CD14-positive monocyte (primary cell): ENCODE data around the gene FBXO11. TPM values are rescaled to one million over a fixed set of nuclear protein-coding genes. Genes with fewer than 3 reads are reported as not detected.

Source experiments
- DNase-seq, 3 donors: peaks; one replicate each; pipeline ENCODE4 v3.0.0-alpha.2; 2011 to 2022
- H2AFZ ChIP-seq: 2 replicates; pipeline ENCODE4 v1.6.0; 2012; ENCODE audit warnings: mild to moderate bottlenecking, low read depth, low read length, inconsistent platforms; ENCODE audit not compliant: insufficient read depth, poor library complexity, severe bottlenecking
- H3K27ac ChIP-seq, 2 donors: 1 replicate in 1 of 2; 2 replicates in 1 of 2; pipeline ENCODE4 v1.5.1; 2012 to 2013; ENCODE audit warnings: low read length in 2 of 2, control low read depth in 1 of 2, inconsistent platforms in 1 of 2, low read depth in 1 of 2, mild to moderate bottlenecking in 1 of 2
- H3K27me3 ChIP-seq, 2 donors: one replicate each; pipeline versions ENCODE4 v1.6.0 to v1.6.1; 2011 to 2013; ENCODE audit warnings: low read length in 2 of 2; ENCODE audit not compliant: control insufficient read depth in 2 of 2, insufficient read depth in 2 of 2
- H3K36me3 ChIP-seq, 2 donors: replicated peaks in 1 of 2; 1 replicate in 1 of 2; 2 replicates in 1 of 2; pipeline versions ENCODE4 v1.5.1 to v1.6.1; 2012 to 2013; ENCODE audit warnings: low read length in 2 of 2, control low read depth in 1 of 2, inconsistent platforms in 1 of 2, mild to moderate bottlenecking in 1 of 2; ENCODE audit not compliant: insufficient read depth in 2 of 2, control insufficient read depth in 1 of 2
- H3K4me1 ChIP-seq, 2 donors: 1 replicate in 1 of 2; 2 replicates in 1 of 2; pipeline versions ENCODE4 v1.5.1 to v1.6.1; 2012 to 2013; ENCODE audit warnings: low read length in 2 of 2, control low read depth in 1 of 2, inconsistent platforms in 1 of 2, mild to moderate bottlenecking in 1 of 2, moderate library complexity in 1 of 2; ENCODE audit not compliant: insufficient read depth in 2 of 2, control insufficient read depth in 1 of 2
- H3K4me2 ChIP-seq: replicated peaks from 2 replicates; pipeline ENCODE3; 2012; ENCODE audit warnings: low read length, moderate library complexity, mild to moderate bottlenecking; ENCODE audit not compliant: poor library complexity, severe bottlenecking; ENCODE audit errors: extremely low read depth
- H3K4me3 ChIP-seq, 3 experiments: fragments of 200-600 bp in 1 of 3; sonication (generic) in 1 of 3; replicated peaks in 1 of 3; 1 replicate in 2 of 3; 2 replicates in 1 of 3; pipeline ENCODE4 v1.5.1; 2011 to 2013; ENCODE audit warnings: low read length in 3 of 3, mild to moderate bottlenecking in 3 of 3, control low read depth in 2 of 3, low read depth in 2 of 3, inconsistent platforms in 1 of 3, moderate library complexity in 1 of 3
- H3K79me2 ChIP-seq: 2 replicates; pipeline ENCODE4 v1.6.0; 2012; ENCODE audit warnings: mild to moderate bottlenecking, control low read depth, inconsistent platforms, low read length, moderate library complexity; ENCODE audit not compliant: insufficient read depth
- H3K9ac ChIP-seq: 2 replicates; pipeline ENCODE4 v1.6.0; 2017; ENCODE audit warnings: low read length, mild to moderate bottlenecking; ENCODE audit not compliant: insufficient read depth, poor library complexity, severe bottlenecking
- H3K9me3 ChIP-seq, 2 donors: replicated peaks in 1 of 2; 1 replicate in 1 of 2; 2 replicates in 1 of 2; pipeline versions ENCODE4 v1.5.1 to v1.6.1; 2012 to 2013; ENCODE audit warnings: low read length in 2 of 2, control low read depth in 1 of 2; ENCODE audit not compliant: control insufficient read depth in 1 of 2, insufficient read depth in 1 of 2
- H4K20me1 ChIP-seq: 2 replicates; pipeline ENCODE4 v1.6.0; 2012; ENCODE audit warnings: mild to moderate bottlenecking, low read length, control low read depth, moderate library complexity; ENCODE audit not compliant: insufficient read depth
- H3K27ac Mint-ChIP-seq, 7 donors: one replicate each; pipeline ENCODE4 v1.8.0; 2020; ENCODE audit warnings: mild to moderate bottlenecking in 7 of 7, mixed read lengths in 7 of 7, moderate library complexity in 6 of 7, inconsistent platforms in 2 of 7
- H3K27me3 Mint-ChIP-seq, 3 donors: one replicate each; pipeline ENCODE4 v1.8.0; 2021 to 2022; ENCODE audit warnings: low read depth in 3 of 3, mild to moderate bottlenecking in 3 of 3, mixed read lengths in 3 of 3, moderate library complexity in 3 of 3, inconsistent platforms in 1 of 3
- H3K36me3 Mint-ChIP-seq, 2 donors: one replicate each; pipeline ENCODE4 v1.8.0; 2020; ENCODE audit warnings: mixed read lengths in 2 of 2, inconsistent platforms in 1 of 2, mild to moderate bottlenecking in 1 of 2
- H3K4me1 Mint-ChIP-seq: one replicate; pipeline ENCODE4 v1.8.0; 2020; ENCODE audit warnings: mild to moderate bottlenecking, mixed read lengths
- H3K4me3 Mint-ChIP-seq, 2 donors: one replicate each; pipeline ENCODE4 v1.8.0; 2020; ENCODE audit warnings: mild to moderate bottlenecking in 2 of 2, mixed read lengths in 2 of 2, moderate library complexity in 1 of 2
- H3K9me3 Mint-ChIP-seq, 7 donors: one replicate each; pipeline ENCODE4 v1.8.0; 2020 to 2022; ENCODE audit warnings: mixed read lengths in 7 of 7, mild to moderate bottlenecking in 6 of 7, moderate library complexity in 6 of 7, inconsistent platforms in 2 of 7
- CTCF ChIP-seq: fragments of 200-600 bp; IDR thresholded peaks from one replicate; pipeline ENCODE4 v1.8.0; 2022; ENCODE audit warnings: antibody characterized with exemption, mild to moderate bottlenecking
- WGBS: methylation state at CpG from one replicate; pipeline ENCODE4 v1.1.5; 2013; ENCODE audit warnings: missing lambda C conversion rate; ENCODE audit not compliant: insufficient coverage; 5-methylcytosine and 5-hydroxymethylcytosine counted together
- intact Hi-C, 2 donors: fragments of 100-400 bp; cut with micrococcal nuclease; formaldehyde crosslinking; loops; one replicate each; pipeline versions ENCODE4 v1.15.0 to v1.15.1; 2023
- polyA plus RNA-seq, 3 donors: library from polyadenylated mRNA; depleted of rRNA in 1 of 3; unstranded in 2 of 3; stranded (reverse) in 1 of 3; fragments of 300-500 nt in 2 of 3; fragments of >200 nt in 1 of 3; fragmentation: Illumina TruSeq in 2 of 3; gene quantifications; 1 replicate in 2 of 3; 2 replicates in 1 of 3; pipeline ENCODE4 v1.2.3, GENCODE V29; 2012 to 2021

The FBXO11 gene
- polyA plus RNA-seq, 3 donors, result 2.2 to 51.3 (median 4.6) TPM

DNA sequence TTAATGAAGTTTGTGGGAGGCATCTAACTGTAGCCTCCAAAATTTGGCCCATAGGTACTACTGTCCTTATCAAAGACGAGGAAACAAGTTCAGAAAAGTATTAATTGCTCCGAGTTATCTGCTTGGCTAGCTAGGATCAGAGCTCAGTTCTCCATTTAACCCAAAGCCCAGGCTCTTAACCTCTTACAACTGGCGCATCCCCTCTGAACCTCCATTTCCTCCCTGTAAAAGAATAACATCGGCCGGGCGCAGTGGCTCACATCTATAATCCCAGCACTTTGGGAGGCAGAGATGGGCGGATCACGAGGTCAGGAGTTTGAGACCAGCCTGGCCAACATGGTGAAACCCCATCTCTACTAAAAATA, 126.9 kb downstream of the FBXO11 start:
- H3K27ac Mint-ChIP-seq, result no peak overlapping the region
- H3K4me1 Mint-ChIP-seq, result peaks cover 12% of the 10 kb centered on the region
- H3K27ac ChIP-seq, result no peak overlapping the region
- H3K4me3 ChIP-seq, result no peak overlapping the region
- no peaks in the 10 kb centered on the region for H3K36me3 Mint-ChIP-seq
- no peak overlapping the region for H3K4me2 ChIP-seq
- intact Hi-C loops, result no loop called here
- H3K4me1 ChIP-seq, result peaks cover 12 to 15% of the 10 kb centered on the region in 2 donors
- no peak for TF ChIP-seq CTCF
- DNase-seq, result no peak
- peaks cover 5% of the 10 kb centered on the region for H3K79me2 ChIP-seq
- no peaks in the 10 kb centered on the region for H3K9me3 ChIP-seq
- peaks cover 5% of the 10 kb centered on the region for H4K20me1 ChIP-seq
- peaks cover 0 to 7% (median 0%) of the 10 kb centered on the region in 3 donors for H3K27me3 Mint-ChIP-seq
- H3K36me3 ChIP-seq, result no peaks in the 10 kb centered on the region
- H3K27me3 ChIP-seq, result no peaks in the 10 kb centered on the region
- no peak overlapping the region for H3K4me3 Mint-ChIP-seq
- H3K9me3 Mint-ChIP-seq, result no peaks in the 10 kb centered on the region
- H3K9ac ChIP-seq, result no peak overlapping the region
- 83% methylated on average over 6 of the region's 8 CpGs for WGBS
- H2AFZ ChIP-seq, result no peak overlapping the region

- Mint-ChIP-seq H3K27me3 (peaks cover 0 to 7% (median 0%) of the 10 kb centered on the region in 3 donors), H3K9me3 (no peaks in the 10 kb centered on the region), H3K4me3 (no peak overlapping the region), H3K27ac (no peak overlapping the region), H3K4me1 (peaks cover 8% of the 10 kb centered on the region), H3K36me3 (no peaks in the 10 kb centered on the region)
- Histone ChIP-seq H2AFZ (no peak overlapping the region), H3K4me3 (no peak overlapping the region), H3K4me1 (peaks cover 8 to 10% of the 10 kb centered on the region in 2 donors), H3K36me3 (no peaks in the 10 kb centered on the region), H3K79me2 (no peaks in the 10 kb centered on the region), H3K27me3 (no peaks in the 10 kb centered on the region), H3K9me3 (no peaks in the 10 kb centered on the region), H3K4me2 (no peak overlapping the region), H3K27ac (no peak overlapping the region), H4K20me1 (no peaks in the 10 kb centered on the region), H3K9ac (no peak overlapping the region)
- TF ChIP-seq CTCF, result no peak
- no CpG with 5 or more reads among the region's 8 CpGs for WGBS
- no peak for DNase-seq
- intact Hi-C loops, result no loop called here
Observed at GRCh38 chr2:47778698-47779425, 127.4 kb downstream of the FBXO11 start.
